Hepatocyte (in vitro differentiated cells): ENCODE data around the gene TMEM250. TPM values are rescaled to one million over a fixed set of nuclear protein-coding genes. Genes with fewer than 3 reads are reported as not detected.

Source experiments
- DNase-seq: peaks from one replicate; pipeline ENCODE4 v3.0.0-alpha.2; 2016; ENCODE audit warnings: low spot score
- H2AFZ ChIP-seq: fragments of 200-600 bp; sonication (generic); 2 replicates; pipeline ENCODE4 v1.6.0; 2016; ENCODE audit warnings: antibody characterized with exemption, mild to moderate bottlenecking
- H3K27ac ChIP-seq: fragments of 200-600 bp; sonication (generic); 2 replicates; pipeline ENCODE4 v1.5.1; 2016; ENCODE audit warnings: mild to moderate bottlenecking
- H3K27me3 ChIP-seq: fragments of 200-600 bp; sonication (generic); 2 replicates; pipeline ENCODE4 v1.6.1; 2016
- H3K36me3 ChIP-seq: fragments of 200-600 bp; sonication (generic); replicated peaks from 2 replicates; pipeline ENCODE4 v1.5.1; 2016; ENCODE audit warnings: low read depth; ENCODE audit not compliant: insufficient read depth
- H3K4me1 ChIP-seq: fragments of 200-600 bp; sonication (generic); 2 replicates; pipeline ENCODE4 v1.5.1; 2016; ENCODE audit warnings: mild to moderate bottlenecking, moderate library complexity; ENCODE audit not compliant: insufficient read depth
- H3K4me2 ChIP-seq: fragments of 200-600 bp; sonication (generic); 2 replicates; pipeline ENCODE4 v1.6.0; 2016
- H3K4me3 ChIP-seq: fragments of 200-600 bp; sonication (generic); 2 replicates; pipeline ENCODE4 v1.5.1; 2016; ENCODE audit warnings: mild to moderate bottlenecking
- H3K79me2 ChIP-seq: fragments of 200-600 bp; sonication (generic); 2 replicates; pipeline ENCODE4 v1.6.0; 2017; ENCODE audit warnings: mild to moderate bottlenecking
- H3K9me2 ChIP-seq: fragments of 200-600 bp; sonication (generic); replicated peaks from 2 replicates; pipeline ENCODE4 v1.6.0; 2017; ENCODE audit warnings: mild to moderate bottlenecking; ENCODE audit not compliant: insufficient read depth
- H3K9me3 ChIP-seq: fragments of 200-600 bp; sonication (generic); 2 replicates; pipeline ENCODE4 v1.5.1; 2016; ENCODE audit warnings: low read depth, mild to moderate bottlenecking
- H4K20me1 ChIP-seq: fragments of 200-600 bp; sonication (generic); 2 replicates; pipeline ENCODE4 v1.6.0; 2016; ENCODE audit warnings: mild to moderate bottlenecking; ENCODE audit not compliant: insufficient read depth, poor library complexity, severe bottlenecking
- CTCF ChIP-seq: fragments of 200-600 bp; sonication (generic); IDR thresholded peaks from 2 replicates; pipeline ENCODE4 v1.5.1; 2016; ENCODE audit warnings: antibody characterized with exemption, mild to moderate bottlenecking; ENCODE audit not compliant: poor library complexity
- EZH2 ChIP-seq: fragments of 200-600 bp; sonication (generic); IDR thresholded peaks from 2 replicates; pipeline ENCODE4 v1.6.1; 2016; ENCODE audit warnings: antibody characterized with exemption, mild to moderate bottlenecking, borderline replicate concordance
- EZH2phosphoT487 ChIP-seq: fragments of 200-600 bp; sonication (generic); IDR thresholded peaks from one replicate; pipeline ENCODE4 v1.6.1; 2018; ENCODE audit warnings: antibody characterized with exemption, mild to moderate bottlenecking, low read depth, moderate library complexity; ENCODE audit not compliant: unreplicated experiment, severe bottlenecking
- WGBS: methylation state at CpG from one replicate; pipeline ENCODE4 v1.1.6; 2016; ENCODE audit warnings: low lambda C conversion rate; ENCODE audit errors: missing lambda C conversion rate; 5-methylcytosine and 5-hydroxymethylcytosine counted together
- polyA plus RNA-seq: library from polyadenylated mRNA; unstranded; fragments of >200 nt; fragmentation: Nextera tagmentation; extraction: Ambion mirVana; gene quantifications from 2 replicates; pipeline ENCODE4 v1.2.1, GENCODE V29; 2016
- total RNA-seq: library from RNA; depleted of rRNA; stranded (reverse); fragments of >200 nt; gene quantifications from 2 replicates; pipeline ENCODE4 v1.2.3, GENCODE V29; 2014

TMEM250 gene
- 32.9 and 37.8 TPM in 2 replicates for total RNA-seq
- 45.3 and 47.6 TPM in 2 replicates for polyA plus RNA-seq

GRCh38 chr9:136118320-136119060 is at the start of gene TMEM250:
TSS of gene TMEM250 (minus strand) at chr9:136118875. CDS start at chr9:136116900, 1,975 bp downstream.
- Histone ChIP-seq H3K27me3 (no peaks in the 10 kb centered on the region), H4K20me1 (no peaks in the 10 kb centered on the region), H2AFZ (peak within 1 kb of the TSS; percentile 63), H3K9me3 (no peaks in the 10 kb centered on the region), H3K79me2 (peaks cover 39% of the 10 kb centered on the region), H3K27ac (peak within 1 kb of the TSS; percentile 98), H3K4me1 (peaks cover 18% of the 10 kb centered on the region), H3K4me2 (peak within 1 kb of the TSS; percentile 99), H3K36me3 (no peaks in the 10 kb centered on the region), H3K9me2 (no peaks in the 10 kb centered on the region), H3K4me3 (peak within 1 kb of the TSS; percentile 87)
- 2% methylated on average over 61 of the region's 112 CpGs for WGBS
- no peak for TF ChIP-seq CTCF
- TF ChIP-seq EZH2phosphoT487 = no peak
- TF ChIP-seq EZH2 = no peak
- peak; percentile 99 for DNase-seq

- WGBS = 71% methylated on average over 1 of the region's 1 CpG
- no peak overlapping the region for H3K4me3 ChIP-seq
- H3K9me3 ChIP-seq = no peaks in the 10 kb centered on the region
Observed at GRCh38 chr9:136163248-136163850, 44.7 kb upstream of the TMEM250 start.

GRCh38 chr9:136160995-136161610 is 42.4 kb upstream of the TMEM250 start:
- Histone ChIP-seq H3K79me2 (no peaks in the 10 kb centered on the region), H3K27ac (no peak overlapping the region), H3K4me3 (no peak overlapping the region), H3K4me1 (no peaks in the 10 kb centered on the region), H3K27me3 (no peaks in the 10 kb centered on the region), H3K4me2 (no peak overlapping the region), H3K9me2 (no peaks in the 10 kb centered on the region), H3K36me3 (no peaks in the 10 kb centered on the region), H2AFZ (no peak overlapping the region), H4K20me1 (no peaks in the 10 kb centered on the region), H3K9me3 (no peaks in the 10 kb centered on the region)
- DNase-seq = no peak
- no peak for TF ChIP-seq CTCF
- no peak for TF ChIP-seq EZH2
- TF ChIP-seq EZH2phosphoT487 = no peak
- WGBS = 81% methylated on average over 10 of the region's 10 CpGs

More at GRCh38 chr9:136163248-136163850, 44.7 kb upstream of the TMEM250 start:
- no peaks in the 10 kb centered on the region for H3K79me2 ChIP-seq
- DNase-seq = no peak
- no peak overlapping the region for H2AFZ ChIP-seq
- H3K36me3 ChIP-seq = no peaks in the 10 kb centered on the region
- no peaks in the 10 kb centered on the region for H3K9me2 ChIP-seq
- no peaks in the 10 kb centered on the region for H3K4me1 ChIP-seq
- no peaks in the 10 kb centered on the region for H3K27me3 ChIP-seq
- H3K4me2 ChIP-seq = no peak overlapping the region
- no peak for TF ChIP-seq EZH2
- TF ChIP-seq CTCF = no peak
- no peak for TF ChIP-seq EZH2phosphoT487
- no peak overlapping the region for H3K27ac ChIP-seq
- H4K20me1 ChIP-seq = no peaks in the 10 kb centered on the region
